Erythroblast (primary cell): ENCODE measurements around the gene ZFP36L1.

Source experiments
- GATA1 ChIP-seq: IDR thresholded peaks from 2 replicates; pipeline ENCODE4 v1.6.1; 2011; ENCODE audit warnings: low read depth, mild to moderate bottlenecking, control low read depth, low read length, moderate library complexity
- POLR2A ChIP-seq: IDR thresholded peaks from 2 replicates; pipeline ENCODE4 v1.6.1; 2011; ENCODE audit warnings: mild to moderate bottlenecking, low read length

- TF ChIP-seq POLR2A, result no peak
- no peak for TF ChIP-seq GATA1
These were observed 2.8 kb downstream of the ZFP36L1 start for GRCh38 chr14:68789821-68790643.
